SW480 (cell line): ENCODE data around the gene ASB2.

Source experiments
- DNase-seq: peaks from one replicate; pipeline ENCODE4 v3.0.0-alpha.2; 2016; ENCODE audit warnings: low spot score

The ASB2 gene

DNA sequence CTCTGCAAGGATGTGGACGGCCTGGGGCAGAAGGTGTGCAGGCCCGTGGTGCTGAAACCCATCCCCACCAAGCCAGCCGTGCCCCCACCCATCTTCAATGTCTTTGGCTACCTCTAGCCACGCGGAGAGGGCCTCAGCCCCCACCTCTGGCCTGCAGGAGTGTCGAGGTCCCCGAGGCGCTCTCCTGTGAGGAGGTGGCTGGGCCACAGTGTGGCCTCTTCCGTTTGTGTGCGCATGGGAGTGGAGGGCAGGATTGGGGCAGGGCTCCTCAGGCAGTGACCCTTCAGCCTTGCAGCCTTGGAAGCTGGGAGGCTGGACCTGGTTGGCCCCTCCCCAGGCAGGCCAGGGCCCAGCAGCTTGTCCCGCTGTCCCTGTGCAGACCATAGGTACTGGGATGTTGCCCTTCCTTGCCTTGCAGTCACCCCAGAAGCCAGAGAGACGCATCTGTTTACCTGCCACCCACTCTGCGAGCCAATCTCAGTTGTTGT, 47.3 kb downstream of the ASB2 start:
- DNase-seq = no peak

DNA sequence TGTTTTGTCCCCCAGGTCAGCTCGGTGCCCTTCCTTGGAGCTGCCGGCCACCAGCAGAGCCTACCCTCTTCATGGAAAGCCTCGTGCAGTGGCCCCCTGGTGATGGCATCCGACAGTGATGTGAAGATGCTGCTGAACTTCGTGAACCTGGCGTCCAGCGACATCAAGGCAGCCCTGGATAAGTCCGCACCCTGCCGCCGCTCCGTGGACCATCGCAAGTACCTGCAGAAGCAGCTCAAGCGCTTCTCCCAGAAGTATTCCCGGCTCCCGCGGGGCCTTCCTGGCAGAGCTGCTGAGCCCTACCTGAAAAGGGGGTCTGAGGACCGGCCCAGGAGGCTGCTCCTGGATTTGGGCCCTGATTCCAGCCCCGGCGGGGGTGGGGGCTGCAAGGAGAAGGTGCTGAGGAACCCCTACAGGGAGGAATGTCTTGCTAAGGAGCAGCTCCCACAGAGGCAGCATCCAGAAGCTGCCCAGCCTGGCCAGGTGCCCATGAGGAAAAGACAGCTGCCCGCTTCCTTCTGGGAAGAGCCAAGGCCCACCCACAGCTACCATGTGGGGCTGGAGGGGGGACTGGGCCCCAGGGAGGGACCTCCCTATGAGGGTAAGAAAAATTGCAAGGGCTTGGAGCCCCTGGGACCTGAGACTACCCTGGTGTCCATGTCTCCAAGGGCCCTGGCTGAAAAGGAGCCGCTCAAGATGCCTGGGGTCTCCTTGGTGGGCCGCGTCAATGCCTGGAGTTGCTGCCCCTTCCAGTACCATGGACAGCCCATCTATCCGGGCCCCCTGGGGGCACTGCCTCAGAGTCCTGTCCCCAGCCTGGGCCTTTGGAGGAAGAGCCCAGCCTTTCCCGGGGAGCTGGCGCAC, 48.0 kb downstream of the ASB2 start:
- no peak for DNase-seq

DNA sequence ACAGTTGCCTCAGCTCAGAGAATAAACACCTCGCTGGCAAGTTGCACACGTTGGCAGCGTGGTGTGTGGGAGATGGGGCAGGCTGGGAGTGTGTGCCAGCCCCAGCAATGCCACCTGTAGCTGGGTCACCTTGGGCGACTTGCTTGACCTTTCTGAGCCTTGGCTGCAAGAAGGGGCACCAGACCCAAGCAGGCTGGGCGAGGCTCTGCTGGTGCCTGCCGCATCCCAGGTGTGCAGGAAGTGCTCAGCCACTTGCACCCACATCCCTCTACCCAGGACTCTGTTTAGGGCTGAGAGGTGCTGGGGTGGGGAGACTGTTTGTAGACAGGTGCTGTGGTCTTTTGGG, 48.6 kb downstream of the ASB2 start:
- no peak for DNase-seq

DNA sequence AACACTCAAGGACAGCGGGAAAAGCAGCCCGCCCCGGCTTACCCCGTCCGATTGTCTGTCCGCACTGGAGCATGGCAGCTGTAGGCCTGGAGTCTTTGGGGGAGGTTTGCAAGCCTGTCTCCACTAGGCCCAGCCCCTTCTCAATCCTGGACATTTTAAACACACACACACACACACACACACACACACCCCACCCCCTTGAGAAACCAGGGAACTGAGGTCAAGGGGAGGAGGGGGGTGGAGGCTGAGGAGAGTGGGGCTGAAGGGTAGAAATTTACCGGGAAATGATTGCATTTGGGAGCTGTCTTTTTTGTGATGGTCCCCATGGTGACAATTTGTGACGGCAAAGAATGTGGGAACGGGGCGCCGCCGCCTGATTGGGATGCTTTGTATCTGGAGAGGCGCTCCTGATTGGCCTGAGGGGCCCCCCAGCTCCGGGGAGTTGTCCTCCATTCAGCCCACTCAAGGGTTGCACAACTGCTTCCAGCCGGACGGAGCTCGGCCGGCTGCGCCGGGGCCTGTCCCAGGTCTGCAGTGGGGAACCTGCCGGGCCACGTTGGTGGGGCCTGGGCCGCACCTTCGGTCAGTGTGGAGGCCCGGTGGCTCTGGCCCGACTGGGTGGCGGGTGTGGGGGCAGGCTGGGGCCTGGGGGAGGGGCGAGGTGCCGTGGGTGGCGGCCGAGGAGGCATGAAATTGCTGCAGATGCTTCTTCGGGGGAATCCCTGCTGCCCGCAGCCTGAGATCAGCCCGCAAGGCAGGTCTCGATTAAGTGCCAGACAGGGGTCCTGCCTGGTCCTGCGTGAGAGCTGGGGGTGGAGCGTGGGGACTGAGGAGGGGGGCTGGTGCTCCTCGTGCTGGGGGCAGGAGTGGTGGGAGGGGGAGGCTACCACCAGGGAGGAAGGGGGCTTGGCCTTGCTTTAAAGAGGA, 49.2 kb downstream of the ASB2 start, which contains the start of gene FAM181A:
TSS of gene FAM181A (plus strand) at position 472 of the 927 bp plus-strand sequence. CDS start 942 bp downstream, outside the sequence.
- no peak for DNase-seq

DNA sequence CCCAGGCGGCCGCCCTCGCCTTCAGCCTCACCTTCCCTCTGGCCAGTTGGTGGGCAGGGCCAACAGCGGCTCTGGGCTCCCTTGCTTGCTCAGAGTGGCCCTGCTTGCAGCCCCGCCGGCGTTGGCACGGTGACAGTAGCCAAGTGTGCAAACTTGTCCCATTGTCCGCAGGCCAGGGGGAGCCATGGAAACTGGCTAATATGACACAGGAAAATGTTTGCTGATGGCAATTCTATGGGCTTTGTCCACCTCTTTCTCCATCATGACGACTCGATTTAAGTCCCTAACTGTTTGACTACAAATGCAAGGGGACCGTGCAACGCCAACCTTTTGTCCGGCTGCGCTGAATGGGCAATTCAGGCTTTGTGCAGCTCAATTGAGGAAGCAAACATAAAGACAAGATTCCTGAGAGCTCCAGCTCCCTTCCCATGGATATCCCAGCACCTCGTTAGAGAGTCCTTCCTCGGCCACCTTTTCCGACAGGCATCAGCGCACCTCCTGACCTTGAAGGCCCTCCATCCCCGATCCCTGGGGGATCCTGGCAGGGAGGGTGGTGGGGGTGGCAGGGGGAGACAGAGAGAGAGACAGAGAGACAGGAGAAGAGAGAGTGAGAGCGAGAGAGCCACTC, 50.0 kb downstream of the ASB2 start:
- DNase-seq = no peak

DNA sequence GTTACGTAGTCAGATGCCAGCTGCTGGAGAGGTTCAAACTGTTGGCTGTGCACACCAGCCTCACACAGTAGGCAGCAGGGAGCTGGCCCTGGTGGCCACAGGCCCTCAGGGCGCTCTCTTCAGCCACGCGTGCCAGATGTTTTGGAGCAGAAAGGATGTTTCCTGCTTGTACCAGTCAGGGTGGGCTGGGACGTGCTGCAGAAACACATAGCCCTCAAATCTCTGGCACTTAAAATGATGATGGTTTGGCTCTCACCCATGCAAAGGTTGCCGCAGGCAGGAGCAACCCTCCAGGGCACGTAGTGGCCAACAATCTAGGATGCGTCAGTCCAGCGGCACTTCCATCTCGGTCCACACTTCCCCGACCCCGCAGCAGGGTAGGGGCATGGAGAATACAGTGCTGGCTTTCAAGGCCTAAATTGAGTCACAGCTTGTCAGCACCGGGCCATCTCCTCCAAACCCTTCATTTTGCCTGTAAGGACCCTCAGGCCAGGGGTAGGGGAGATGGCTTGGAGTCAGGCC, 50.9 kb downstream of the ASB2 start:
- no peak for DNase-seq

DNA sequence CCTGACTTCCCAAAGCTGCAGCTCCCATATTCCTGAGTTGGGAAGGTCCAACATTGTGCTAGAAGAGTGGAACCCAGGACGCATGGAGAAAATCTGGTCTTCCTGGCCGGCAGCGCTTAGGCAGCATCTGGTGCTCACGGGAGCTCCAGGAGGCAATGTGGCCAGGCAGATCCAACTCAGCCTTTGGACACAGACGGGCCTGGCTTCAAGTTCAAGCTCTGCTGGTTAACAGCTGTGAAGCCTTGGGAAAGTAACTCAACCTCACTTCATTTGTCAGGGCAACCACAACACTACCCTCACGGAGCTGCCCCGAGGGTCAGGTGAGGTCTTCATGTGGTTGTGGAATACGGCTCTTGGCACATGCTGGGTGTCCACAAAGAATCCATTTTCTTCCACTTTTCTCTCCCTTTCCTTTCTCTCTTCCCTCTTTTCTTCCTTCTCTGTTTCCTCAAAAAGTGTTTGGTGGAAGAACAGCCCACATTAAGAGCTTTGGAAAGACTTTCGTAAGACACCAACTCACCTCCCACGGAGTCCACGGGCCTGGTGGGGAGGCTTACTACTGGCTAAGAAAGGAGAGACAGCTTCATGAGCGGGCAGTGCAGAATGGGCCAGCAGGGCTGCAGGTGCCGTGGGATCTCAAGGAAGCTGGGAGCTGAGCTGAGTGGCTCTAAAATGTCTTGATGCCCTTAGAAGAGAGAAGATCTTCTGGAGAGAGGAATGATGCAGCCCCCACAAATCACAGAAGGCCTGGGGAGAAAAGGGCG, 51.6 kb downstream of the ASB2 start:
- no peak for DNase-seq

DNA sequence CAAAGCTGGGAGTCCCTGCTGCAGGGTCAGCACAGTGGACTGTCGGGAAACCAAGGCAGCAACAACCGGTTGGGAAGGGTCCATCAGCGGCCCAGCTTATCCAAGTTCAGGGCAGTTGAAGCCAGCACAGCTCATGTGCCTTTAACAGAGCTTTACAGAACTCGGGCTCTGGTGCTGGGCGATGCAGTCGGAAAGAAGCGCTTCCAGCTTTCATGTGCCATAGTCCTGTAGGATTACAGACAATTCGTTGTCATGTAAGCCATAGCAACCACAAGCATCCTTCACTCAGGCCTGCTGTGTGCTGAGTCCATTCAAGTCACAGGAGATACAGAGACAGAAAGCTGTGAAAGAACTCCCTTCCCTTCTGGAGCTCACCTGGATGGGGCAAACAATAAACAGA, 52.7 kb downstream of the ASB2 start:
- no peak for DNase-seq

DNA sequence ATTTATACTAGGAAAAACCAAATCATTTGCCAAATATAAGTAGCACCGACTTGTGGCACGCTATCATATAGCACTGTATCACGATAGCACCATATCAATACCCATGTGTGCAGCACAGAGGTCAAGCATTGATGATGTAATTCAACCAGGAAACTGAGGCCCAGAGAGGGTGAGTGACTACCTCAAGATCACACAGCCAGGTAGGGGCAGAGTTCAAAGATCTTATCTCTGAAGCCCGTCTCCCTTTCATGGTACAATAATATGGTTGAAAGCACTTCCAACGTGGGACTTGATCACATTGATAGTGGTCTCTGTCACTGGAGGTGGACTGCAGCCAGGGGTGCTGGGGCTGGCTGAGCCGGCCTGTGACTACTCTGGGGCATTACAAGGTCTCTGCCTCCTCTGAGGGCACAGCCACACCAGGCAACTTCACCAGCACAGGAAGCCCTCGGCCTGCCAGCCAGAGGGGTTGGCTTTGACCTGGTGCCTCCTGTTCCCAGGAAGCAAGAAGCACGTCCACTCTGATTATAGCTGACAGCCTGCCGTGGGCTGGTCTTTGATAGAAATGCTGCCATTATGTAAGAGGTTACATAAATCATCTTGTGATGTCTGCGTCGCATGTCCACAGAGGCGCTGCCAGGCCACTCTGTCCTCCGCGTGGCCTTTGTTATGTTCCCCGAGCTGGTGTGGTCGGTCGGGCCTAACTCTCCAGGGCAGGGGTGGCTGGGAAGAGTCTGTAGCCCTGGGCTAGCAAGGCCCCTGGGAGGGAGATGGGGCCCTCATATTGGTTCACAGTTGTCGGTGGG, 55.2 kb downstream of the ASB2 start:
- no peak for DNase-seq

DNA sequence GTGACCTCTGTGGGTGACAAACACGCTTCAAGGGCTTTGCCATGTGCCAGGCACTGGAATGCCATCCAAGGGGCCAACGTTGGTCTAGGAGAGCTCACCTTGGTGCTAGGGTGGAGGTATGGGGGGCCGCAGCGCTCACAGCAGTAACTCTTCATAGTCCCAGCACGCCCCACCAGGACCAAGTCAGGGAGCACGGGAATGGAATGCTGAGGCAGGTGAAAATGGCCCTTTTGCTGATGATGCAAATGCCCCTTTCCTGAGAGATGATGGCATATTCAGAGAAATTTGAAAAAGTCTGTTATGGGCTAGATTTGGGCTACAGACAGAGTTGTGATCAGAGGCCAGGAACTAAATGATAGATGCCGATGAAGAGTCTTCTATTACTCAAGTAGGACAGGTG, 59.2 kb downstream of the ASB2 start:
- no peak for DNase-seq

DNA sequence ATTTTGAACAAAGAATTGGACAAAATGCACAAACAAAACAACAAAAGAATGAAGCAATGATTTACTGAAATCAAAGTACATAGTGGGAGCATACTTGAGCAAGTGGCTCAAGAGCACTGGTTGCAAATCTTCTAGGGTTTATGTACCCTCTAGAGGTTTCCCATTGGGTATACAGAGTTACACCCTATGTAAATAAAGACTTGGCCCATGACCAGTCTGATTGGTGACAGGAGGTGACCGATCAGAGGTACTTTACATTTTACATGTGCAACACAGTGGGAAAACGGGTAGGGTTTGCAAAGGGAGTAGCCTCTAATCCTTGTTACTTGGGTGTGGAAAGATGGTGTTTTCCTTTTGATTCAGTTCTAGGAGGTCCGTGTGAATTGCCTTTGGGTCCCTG, 59.9 kb downstream of the ASB2 start:
- no peak for DNase-seq

DNA sequence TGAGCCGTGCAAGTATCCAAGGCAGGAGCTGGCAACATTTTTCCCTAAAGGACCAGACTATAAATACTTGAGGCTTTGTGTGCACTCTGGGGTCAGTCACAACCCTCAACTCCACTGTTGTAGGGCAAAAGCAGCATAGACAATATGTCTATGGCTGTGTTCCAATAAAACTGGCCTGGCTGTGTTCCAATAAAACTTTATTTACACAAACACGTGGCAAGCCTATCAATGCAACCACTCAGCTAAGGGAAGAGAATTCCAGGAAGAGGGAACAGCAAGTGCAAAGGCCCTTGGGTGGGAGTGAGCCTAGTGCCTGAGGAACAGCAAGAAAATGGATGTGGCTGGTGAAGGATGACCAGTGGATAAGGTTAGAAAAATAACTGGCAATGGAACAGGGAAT, 60.6 kb downstream of the ASB2 start:
- DNase-seq = no peak

DNA sequence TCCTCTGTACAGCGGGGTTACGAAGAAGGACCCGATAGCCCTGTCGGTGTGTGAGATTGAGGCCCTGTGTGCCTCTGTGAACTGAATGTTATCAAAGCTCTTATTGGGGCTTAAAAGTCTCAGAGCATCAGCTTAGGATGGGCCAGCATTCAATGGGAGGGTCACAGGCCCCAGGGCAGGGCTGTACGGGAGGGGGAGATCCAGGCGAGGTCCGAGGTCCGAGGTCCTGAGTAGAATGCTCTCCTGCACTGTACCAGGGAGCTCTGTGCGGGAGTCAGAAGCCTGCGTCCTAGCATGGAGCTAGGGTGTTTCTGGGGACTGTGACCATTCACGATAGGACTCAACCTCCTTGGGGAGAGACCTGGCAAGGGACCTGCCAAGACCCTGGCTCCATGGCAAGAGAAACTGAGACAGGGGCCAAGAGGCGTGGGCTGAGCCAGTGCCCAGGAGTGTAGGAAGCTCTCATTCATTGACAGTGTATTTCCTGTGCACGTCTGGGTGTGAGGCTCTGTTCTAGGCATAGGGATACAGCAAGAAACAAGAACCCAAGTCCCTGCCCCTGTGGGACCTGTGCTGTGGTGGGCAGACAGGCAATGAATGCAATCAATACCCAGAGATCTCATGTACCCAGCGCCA, 61.2 kb downstream of the ASB2 start:
- no peak for DNase-seq

DNA sequence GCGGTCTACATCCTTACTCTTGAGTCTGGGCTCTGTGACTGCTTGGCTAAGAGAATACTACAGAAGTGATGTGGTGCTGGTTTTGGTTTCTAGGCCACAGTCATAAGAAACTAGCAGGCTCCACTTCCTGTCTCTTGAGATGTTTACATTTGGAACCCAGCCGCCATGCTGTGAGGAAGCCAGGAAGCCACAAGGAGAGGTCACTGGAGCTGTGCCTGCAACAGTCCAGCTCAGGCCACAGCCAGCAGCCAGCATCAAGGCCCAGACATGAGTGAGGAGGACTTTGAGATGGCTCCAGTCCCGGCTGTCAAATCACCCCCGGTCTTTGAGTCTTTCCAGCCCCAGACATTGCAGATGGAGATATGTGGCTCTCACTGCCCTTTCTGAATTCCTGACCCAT, 62.1 kb downstream of the ASB2 start:
- DNase-seq = no peak

DNA sequence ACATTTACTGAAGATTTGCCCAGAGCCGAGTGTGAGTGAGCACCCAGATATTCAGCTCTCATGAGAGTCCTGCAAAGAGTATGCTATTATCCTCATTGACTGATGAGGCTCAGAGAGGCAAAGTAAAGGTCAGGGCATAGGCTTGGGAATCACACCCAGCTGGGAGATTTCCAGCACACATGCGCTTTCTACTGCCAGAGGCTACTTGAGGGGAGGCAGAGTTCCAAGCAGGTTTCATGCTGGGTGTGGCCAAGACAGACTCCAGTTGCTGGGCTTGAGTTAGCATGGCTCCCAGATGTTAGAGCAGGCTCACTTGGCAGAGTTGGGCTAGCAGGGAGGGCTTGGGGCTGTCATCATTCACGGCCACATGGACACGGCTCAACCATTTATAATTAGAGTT, 63.6 kb downstream of the ASB2 start:
- DNase-seq = no peak

DNA sequence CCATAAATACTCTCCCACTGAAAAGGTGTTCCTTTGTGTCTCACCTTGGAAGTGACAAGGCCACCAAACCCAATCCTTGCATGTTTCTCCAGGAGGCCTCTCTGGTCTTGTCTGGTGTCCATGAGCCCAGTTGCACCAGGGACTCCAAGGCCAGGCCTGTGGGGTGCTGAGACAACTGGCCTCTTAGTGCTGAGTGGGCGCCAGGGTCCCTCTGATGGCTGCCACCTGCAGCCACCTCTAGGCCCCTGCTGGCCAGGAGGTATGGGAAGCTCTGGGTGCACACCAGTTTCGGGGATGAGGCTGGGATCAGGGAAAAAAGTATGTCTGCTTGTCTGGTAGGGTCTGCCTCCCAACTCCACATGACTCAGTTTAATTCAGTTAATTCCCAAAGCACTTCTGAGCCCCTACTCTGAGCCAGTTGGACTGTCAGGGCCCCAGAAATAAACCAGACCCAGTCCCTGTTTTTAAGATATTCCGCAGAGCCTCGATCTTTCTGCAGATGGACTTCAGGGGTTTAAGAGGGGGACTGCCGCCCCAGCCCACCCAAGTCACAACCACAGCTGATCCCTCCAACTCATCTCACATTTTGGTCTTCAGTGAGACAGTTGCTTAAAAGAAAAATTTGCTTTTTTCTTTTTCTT, 64.3 kb downstream of the ASB2 start:
- DNase-seq = no peak

DNA sequence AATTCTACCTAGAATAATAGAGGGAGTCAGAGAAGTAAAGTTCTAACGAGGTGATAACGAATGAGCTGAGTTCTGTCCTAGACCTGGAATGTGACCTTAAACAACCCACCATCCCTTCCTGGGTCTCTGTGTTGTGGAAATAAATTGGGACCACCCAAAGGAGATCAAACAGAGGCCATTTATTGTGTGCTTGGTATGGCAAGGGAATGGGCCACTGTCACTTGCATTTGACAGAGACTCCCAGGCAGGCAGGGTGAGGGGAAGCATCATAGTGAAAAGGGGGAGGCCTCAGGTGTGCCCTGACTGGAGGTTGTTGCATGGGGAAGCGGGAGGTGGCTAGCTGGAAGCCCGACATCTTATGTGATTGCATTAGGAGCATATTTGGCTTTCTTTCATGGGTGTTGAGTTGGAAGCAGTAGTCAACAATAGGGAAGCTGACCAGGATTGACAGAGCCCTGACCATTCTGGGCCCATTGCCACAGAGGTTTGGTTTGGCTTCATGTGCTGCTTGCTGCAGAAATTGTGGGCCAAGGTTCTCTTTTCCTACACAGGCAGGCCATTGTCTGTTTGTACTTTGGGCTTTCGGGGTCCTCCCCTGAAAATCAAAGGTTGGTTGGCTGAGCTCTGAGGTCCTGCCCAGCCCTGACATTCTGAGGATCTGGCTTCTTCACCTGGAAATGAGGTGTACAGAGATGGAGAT, 66.8 kb downstream of the ASB2 start:
- no peak for DNase-seq

DNA sequence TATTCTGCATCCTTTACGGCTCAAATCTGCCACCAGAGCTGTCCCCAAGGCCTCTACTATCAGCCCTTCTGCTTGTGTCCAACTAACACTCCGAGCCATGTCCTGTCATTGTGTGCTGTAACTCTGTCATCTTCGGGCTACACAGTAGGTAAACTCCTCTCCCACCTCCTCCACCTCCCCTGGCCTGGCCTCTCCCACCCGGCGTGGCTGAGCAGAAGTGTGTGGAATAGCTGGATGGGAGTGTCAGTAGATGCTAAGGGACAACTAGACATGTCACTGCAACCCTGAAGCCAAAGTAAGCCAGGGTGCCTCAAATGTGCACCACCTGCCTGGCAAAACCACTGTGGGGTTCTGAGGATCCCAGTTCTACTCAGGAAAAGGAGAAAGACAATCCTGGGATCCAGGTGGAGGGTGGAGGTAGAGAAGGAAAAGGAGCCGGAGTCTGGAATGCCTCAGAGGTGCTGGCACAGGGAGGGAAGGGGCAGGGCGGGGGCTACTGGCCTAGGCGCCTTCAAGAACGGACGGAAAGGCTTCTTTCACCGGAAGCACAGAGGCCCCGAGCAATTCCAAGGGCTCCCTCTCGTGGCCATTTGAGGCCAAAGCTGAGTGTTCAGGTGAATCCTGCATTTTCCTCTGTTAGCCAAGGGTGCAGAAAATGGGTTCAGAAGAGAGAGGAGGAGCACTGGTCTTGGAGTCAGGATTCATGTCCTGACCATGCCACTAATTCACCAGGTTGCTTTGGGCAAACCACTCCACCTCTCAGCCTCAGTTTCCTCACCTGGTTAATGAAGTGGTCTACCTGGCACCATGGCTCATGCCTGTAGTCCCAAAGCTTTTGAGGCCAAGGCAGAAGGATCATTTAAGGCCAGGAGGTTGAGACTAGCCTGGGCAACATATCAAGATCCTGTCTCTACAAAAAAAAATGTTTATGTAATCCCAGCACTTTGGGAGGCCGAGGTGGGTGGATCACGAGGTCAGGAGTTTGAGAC, 69.7 kb downstream of the ASB2 start:
- peak; percentile 65 for DNase-seq
